Measurements from ENCODE around the gene BANF2. TPM values are rescaled to one million over a fixed set of nuclear protein-coding genes. Genes with fewer than 3 reads are reported as not detected.

Gene BANF2
- total RNA-seq, 1 donor from 2014 or later = not detected

GRCh38 chr20:17679941-17680835 lies 19.6 kb upstream of the BANF2 start:
- DNase-seq (ENCODE audit: low spot score) (no peak), ATAC-seq (peak; percentile 2)
- intact Hi-C loops (cut with DNase I) = loop anchor here (10.0 kb wide), 1 partner anchor 215 kb away; no protein-coding TSS in a partner anchor

- intact Hi-C loops (cut with DNase I) = loop anchor here (10.0 kb wide), 1 partner anchor 214 kb away; no protein-coding TSS in a partner anchor
- ATAC-seq = peak; percentile 31
- peak; percentile 90 for DNase-seq (ENCODE audit: low spot score)
Measured at GRCh38 chr20:17680836-17681725, 18.7 kb upstream of the BANF2 start.

GRCh38 chr20:17681726-17682102 lies 18.1 kb upstream of the BANF2 start:
- ATAC-seq = no peak
- intact Hi-C loops (cut with DNase I) = loop anchor here (10.0 kb wide), 1 partner anchor 213 kb away; no protein-coding TSS in a partner anchor

GRCh38 chr20:17682103-17682888 lies 17.5 kb upstream of the BANF2 start, which contains the start of gene RRBP1:
Gene RRBP1 (minus strand): TSS chr20:17682242. CDS start chr20:17660507, 21,735 bp downstream.
- DNase-seq (ENCODE audit: low spot score) (peak; percentile 98), ATAC-seq (peak; percentile 98)
- intact Hi-C loops (cut with DNase I) = loop anchor here (10.0 kb wide), 1 partner anchor 213 kb away; no protein-coding TSS in a partner anchor

More at GRCh38 chr20:17681726-17682102, 18.1 kb upstream of the BANF2 start:
- DNase-seq (ENCODE audit: low spot score) = no peak

GRCh38 chr20:17682889-17683198 lies 16.9 kb upstream of the BANF2 start:
- ATAC-seq (no peak), DNase-seq (ENCODE audit: low spot score) (no peak)
- intact Hi-C loops (cut with DNase I) = loop anchor here (10.0 kb wide), 1 partner anchor 212 kb away; no protein-coding TSS in a partner anchor

- no peak for ATAC-seq
- intact Hi-C loops (cut with DNase I) = loop anchor here (10.0 kb wide), 1 partner anchor 211 kb away; no protein-coding TSS in a partner anchor
- no peak for DNase-seq (ENCODE audit: low spot score)
Measured at GRCh38 chr20:17683218-17684076, 16.3 kb upstream of the BANF2 start.

DNA sequence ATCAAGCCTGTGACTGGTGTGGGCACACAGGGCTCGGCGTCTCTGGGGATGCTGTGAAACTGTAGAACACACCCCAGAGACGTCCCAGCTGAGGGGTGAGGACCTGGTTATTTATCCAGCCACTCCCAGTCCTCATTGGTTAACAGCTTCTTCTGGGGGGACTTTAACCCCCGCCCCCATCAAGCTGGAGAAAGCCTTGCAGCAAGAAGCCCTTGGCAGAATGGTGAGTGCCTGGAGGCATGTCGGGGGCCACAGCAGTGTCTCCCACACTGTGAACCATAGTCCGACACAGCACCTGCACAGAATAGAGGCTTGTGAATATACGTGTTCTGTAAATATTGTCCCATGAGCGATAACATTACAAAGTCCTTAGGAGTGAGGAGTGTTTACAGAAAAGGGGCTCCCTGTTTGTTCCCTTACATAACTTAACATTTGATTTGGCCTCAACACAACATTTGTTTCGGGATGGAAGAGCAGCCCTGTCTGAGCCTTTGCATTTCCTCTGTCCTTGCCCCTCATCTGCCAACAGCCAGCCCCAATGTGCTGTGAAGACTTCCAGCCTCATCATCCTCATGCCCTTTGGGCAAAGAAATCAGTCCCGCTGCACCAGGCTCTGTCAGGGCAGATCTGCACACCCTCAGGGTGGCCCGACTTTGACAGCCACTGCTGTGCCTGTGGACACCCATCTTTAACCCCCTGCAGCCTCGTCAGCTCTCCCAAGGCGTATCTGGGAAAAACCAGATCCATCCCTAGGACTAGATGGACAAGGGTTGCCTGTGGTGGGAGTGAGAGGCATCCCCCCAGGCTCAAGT lies 15.5 kb upstream of the BANF2 start:
- DNase-seq (ENCODE audit: low spot score) (no peak), ATAC-seq (no peak)
- intact Hi-C loops (cut with DNase I) = loop anchor here (10.0 kb wide), 1 partner anchor 211 kb away; no protein-coding TSS in a partner anchor

DNA sequence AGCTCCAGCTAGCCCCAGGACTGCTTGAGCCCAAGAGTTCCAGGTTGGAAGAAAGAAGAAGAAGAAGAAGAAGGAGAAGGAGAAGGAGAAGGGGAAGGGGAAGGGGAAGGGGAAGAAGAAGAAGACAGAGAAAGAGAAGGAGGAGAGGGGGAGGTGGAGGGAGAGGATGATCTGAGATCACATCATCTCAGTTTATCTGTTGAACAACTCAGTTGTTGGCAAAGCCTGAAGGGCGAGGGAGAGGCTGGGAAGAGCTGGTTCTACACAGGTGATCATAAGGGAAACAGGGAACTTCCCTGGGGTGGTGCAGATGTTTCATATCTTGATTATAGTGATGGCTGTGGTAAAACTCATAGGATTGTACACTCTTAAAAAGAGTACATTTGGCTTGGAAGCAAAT lies 14.6 kb upstream of the BANF2 start:
- no peak for DNase-seq (ENCODE audit: low spot score)
- ATAC-seq = no peak
- intact Hi-C loops (cut with DNase I) = loop anchor here (10.0 kb wide), 1 partner anchor 210 kb away; no protein-coding TSS in a partner anchor

DNA sequence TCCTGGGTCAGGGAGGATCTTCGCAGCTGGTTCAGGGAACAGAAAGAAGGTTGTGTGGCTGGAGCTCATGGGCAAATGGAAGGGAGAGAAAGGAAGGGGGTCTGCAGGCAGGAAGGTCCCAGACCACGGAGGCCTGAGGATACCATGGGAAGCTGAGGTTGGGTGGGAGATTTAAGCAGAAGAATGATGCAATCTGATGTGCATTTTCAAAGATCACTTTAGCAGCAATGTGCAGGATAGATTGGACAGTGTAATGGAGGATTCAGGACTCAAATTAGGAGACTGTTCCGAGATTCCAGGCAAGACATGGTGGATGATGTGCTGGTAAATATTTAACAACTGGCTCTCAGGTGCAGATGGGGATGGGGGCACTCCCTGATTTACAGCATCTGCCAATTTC lies 12.0 kb upstream of the BANF2 start:
- DNase-seq (ENCODE audit: low spot score) (no peak), ATAC-seq (no peak)
- intact Hi-C loops (cut with DNase I) = loop anchor here (10.0 kb wide), 1 partner anchor 207 kb away; no protein-coding TSS in a partner anchor

DNA sequence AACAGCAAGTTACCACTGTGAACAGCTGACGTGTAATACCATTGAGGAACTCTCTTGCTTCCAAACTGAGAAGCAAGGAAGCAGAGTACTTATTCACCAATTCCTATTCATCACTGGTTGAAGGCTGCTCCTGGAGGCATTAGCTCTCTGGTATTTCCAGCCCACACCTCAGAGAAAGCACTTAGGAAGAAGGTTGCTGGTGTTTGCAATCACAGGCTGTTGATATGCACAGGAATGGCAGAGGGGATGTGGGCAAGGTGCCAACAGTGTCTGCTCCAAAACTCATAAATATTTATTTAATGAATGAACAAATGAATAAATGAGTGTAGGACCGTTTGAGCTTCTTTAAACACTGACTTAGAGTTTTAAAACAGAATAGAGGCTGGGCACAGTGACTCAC lies 10.8 kb upstream of the BANF2 start:
- intact Hi-C loops (cut with DNase I) = loop anchor here (10.0 kb wide), 1 partner anchor 206 kb away; no protein-coding TSS in a partner anchor
- DNase-seq (ENCODE audit: low spot score) (no peak), ATAC-seq (no peak)

GRCh38 chr20:17690144-17690543 lies 9.6 kb upstream of the BANF2 start:
- DNase-seq (ENCODE audit: low spot score) = no peak
- no peak for ATAC-seq
- intact Hi-C loops (cut with DNase I) = no loop called here

DNA sequence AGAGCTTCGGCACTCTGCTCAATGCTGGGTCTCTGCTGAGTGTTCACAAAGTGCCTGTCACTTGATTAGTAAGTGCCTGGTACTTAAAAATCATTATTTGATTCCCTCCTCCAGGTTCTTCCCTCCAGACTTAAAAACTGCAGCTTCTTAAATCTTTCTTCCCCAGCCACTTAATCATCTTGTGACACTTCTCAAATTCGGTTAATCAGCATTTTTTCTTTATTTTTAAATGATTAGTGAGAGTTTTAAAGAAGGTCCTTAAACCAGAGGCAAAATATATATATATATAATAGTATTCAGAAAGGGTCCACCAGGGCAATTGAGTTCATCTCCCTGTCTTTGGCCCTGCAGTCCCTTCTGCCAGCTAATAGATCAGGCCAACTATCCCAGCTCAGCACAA lies 8.0 kb upstream of the BANF2 start:
- ATAC-seq = no peak
- no peak for DNase-seq (ENCODE audit: low spot score)
- intact Hi-C loops (cut with DNase I) = no loop called here

DNA sequence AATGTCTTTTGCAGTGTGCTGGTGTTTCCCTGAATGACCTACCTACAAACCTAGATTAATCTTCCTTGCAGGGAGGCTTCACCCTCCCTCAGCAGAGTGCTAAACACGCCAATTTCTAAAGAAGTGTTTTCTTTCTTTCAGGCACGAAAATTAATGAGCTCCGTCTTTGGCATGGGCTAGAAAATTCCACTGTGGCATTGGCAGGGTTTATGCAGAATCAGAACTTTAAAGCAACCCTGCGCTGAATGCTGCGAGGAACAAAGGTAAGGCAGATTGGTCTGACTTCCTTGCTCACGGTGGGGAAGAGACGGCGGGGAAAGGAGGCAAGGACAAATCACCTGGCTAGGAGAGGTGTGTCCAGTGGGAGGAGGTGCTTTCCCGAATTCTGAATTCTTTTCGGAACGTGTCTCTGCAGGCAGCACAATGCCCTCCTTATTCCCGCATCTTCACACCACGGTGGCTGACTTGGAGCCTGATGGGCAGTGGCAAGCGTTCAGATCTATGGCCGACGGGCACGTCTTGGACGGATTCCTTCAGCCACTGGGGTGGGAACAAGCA lies 6.2 kb upstream of the BANF2 start:
- no peak for DNase-seq (ENCODE audit: low spot score)
- no peak for ATAC-seq
- intact Hi-C loops (cut with DNase I) = no loop called here

GRCh38 chr20:17694767-17695166 lies 5.0 kb upstream of the BANF2 start:
- intact Hi-C loops (cut with DNase I) = no loop called here
- ATAC-seq (no peak), DNase-seq (ENCODE audit: low spot score) (no peak)

GRCh38 chr20:17696287-17696686 lies 3.5 kb upstream of the BANF2 start:
- ATAC-seq (no peak), DNase-seq (ENCODE audit: low spot score) (no peak)
- intact Hi-C loops (cut with DNase I) = no loop called here

DNA sequence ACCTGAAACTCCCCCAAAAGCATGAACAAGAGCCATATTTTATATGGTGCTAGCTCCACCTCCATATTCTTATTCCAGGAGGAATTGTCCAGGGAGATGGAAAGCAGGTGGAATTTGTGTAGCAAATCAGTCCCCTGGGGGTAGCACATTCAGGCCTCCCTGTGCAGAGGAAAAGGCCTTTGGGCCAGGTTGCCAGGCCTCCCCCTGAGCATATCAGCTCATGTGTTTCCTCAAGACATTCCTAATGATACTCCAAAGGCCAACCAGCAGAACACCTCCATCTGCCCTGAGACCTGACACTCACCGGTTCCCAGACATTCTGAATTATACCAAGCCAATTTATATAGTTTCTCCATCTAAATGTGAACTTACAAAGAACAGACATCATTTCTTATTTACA lies 2.6 kb upstream of the BANF2 start:
- DNase-seq (ENCODE audit: low spot score) = no peak
- ATAC-seq = no peak
- intact Hi-C loops (cut with DNase I) = no loop called here

GRCh38 chr20:17698384-17698783 lies 1.4 kb upstream of the BANF2 start:
- no peak for ATAC-seq
- no peak for DNase-seq (ENCODE audit: low spot score)
- intact Hi-C loops (cut with DNase I) = no loop called here

Data from sciatic nerve (tissue), 2 donors.